Liver (tissue), 3 donors: ENCODE measurements around the gene PGAP3.

ENCODE experiments used
- TAF1 ChIP-seq: conservative IDR thresholded peaks from 2 replicates; pipeline ENCODE4 v1.6.1; 2016; ENCODE audit warnings: antibody characterized with exemption, mild to moderate bottlenecking
- TF ChIP-seq, protein P1 (sequence below): IDR thresholded peaks from 2 replicates; pipeline ENCODE4 v1.6.1; 2016; ENCODE audit warnings: antibody characterized with exemption
- TF ChIP-seq, protein P2 (sequence below): fragments of 150-350 bp; IDR thresholded peaks from 2 replicates; pipeline ENCODE4 v1.5.1; 2017; ENCODE audit warnings: improper control_type of control experiment, low read depth, low read length; ENCODE audit not compliant: missing input control
- donor health status: healthy.
- donor health status: healthy.

DNA sequence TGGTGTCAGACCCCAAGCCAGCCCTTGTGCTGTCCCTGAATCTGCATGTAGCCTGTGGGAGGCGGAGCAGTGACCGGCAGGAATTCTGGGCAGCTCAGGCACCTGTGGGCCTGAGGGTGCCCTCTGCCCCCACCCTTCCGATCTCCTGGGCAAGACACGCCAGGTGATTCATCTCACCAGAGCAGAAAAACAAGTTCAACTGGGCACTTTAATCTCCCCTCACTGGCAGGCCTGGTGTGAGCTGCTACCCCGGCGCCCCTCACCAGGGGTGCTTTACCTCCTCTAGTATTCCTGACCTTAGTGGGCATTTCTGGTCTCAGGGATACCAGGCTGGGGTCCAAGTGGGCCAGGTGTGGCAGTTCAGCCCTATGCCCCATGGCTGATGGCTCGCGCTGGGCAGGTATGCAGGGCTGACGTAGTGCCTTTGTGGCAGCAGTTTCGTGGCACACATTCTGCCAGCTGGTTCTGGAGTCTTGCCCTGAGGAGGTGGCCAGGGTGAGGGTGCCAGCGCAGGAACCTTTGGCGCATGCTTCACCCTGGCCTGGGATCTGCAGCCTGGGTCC is 18.0 kb upstream of the PGAP3 start:
- TF ChIP-seq, protein P1, sequence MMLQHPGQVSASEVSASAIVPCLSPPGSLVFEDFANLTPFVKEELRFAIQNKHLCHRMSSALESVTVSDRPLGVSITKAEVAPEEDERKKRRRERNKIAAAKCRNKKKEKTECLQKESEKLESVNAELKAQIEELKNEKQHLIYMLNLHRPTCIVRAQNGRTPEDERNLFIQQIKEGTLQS: no peak
- TF ChIP-seq, protein P2, sequence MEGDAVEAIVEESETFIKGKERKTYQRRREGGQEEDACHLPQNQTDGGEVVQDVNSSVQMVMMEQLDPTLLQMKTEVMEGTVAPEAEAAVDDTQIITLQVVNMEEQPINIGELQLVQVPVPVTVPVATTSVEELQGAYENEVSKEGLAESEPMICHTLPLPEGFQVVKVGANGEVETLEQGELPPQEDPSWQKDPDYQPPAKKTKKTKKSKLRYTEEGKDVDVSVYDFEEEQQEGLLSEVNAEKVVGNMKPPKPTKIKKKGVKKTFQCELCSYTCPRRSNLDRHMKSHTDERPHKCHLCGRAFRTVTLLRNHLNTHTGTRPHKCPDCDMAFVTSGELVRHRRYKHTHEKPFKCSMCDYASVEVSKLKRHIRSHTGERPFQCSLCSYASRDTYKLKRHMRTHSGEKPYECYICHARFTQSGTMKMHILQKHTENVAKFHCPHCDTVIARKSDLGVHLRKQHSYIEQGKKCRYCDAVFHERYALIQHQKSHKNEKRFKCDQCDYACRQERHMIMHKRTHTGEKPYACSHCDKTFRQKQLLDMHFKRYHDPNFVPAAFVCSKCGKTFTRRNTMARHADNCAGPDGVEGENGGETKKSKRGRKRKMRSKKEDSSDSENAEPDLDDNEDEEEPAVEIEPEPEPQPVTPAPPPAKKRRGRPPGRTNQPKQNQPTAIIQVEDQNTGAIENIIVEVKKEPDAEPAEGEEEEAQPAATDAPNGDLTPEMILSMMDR: no peak
- TF ChIP-seq TAF1: no peak
